ENCODE measurements around the gene PANK2.
"Not testable (repeated sequence)": the region's sequence is repeated elsewhere in the genome, so short reads cannot be mapped to it uniquely, and the experiment has no call there.

Gene PANK2

GRCh38 chr20:3888622-3889488, at the start of gene PANK2:
Gene PANK2 (plus strand): TSS chr20:3889387.
- FAIRE-seq (peak; percentile 65), DNase-seq (ENCODE audit: low spot score) (peak; percentile 90)

- FAIRE-seq; DNase-seq (ENCODE audit: low spot score): not testable (repeated sequence)
Measured at GRCh38 chr20:3840201-3840600, 49.0 kb upstream of the PANK2 start.

DNA sequence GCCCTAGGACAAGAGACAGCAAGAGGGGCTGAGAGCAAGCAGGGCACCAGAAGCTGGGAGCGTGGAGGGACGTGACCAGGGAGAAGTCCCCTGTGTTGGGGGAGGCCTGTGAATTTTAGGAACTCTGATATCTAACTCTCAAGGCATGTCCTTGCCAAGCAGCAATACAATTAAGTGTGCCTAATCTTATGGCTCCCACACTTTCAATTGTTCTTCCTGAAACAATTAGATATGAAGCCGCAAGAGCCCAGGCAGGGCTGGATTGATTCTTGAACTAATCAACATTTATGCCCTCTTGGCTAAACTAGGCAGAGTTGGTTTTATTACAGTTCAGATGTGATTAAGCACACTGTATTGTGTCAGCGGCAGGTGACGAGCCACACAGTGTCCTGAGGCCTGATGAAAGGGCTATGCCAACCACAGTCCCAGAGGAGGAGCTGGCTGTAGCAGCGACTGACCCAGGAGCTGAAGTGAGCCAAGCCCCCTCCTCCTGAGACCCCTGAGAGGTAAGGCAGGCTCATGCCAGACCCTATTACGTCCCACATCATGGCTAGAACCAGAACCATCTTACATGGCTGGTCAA, 46.7 kb upstream of the PANK2 start:
- no peak for DNase-seq (ENCODE audit: low spot score)
- FAIRE-seq = no peak

DNA sequence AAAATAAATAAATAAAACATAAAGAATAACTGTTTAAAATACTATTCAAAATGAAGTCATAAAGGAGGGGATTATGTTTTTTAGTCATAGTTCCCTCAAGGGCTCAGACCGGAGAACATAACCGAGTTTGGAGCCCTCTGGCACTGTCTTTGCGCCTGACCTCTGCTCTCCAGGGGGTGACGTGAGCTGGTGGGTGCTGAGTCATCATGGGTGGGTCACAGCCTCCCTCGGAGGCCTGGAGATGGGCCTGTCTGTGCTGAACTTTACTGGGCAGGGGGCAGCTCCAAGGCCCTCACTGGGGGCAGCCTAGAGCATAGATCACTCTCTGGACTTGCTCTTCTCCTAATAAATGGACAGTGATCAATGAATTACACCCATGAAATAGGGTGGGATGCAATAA, 45.7 kb upstream of the PANK2 start:
- FAIRE-seq (no peak), DNase-seq (ENCODE audit: low spot score) (peak; percentile 24)

DNA sequence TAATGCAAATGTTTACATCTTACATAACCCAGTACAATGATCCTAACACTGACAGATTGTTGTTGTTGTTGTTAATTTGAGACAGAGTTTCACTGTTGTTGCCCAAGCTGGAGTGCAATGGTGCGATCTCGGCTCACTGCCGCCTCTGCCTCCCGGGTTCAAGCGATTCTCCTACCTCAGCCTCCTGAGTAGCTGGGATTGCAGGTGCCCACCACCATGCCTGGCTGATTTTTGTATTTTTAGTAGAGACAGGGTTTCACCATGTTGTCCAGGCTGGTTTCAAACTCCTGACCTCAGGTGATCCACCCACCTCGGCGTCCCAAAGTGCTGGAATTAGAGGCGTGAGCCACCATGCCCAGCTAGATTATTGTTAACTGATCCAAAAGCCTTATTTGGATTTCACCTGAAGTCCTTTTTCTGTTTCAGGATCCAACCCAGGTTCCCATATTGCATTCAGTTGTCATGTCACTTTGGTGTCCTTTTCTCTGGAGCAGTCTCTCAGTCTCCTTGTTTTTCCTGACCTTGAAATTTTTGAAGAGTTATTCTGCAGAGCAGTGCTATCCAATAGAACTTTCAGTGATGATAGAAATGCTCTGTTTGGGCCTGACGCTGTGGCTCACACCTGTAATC, 45.1 kb upstream of the PANK2 start:
- not testable (repeated sequence) for FAIRE-seq; DNase-seq (ENCODE audit: low spot score)

GRCh38 chr20:3846378-3846739, 42.8 kb upstream of the PANK2 start:
- FAIRE-seq (no peak), DNase-seq (ENCODE audit: low spot score) (no peak)

- FAIRE-seq = no peak
- DNase-seq (ENCODE audit: low spot score) = peak; percentile 45
Measured at GRCh38 chr20:3846740-3847428, 42.3 kb upstream of the PANK2 start, which contains the start of gene MAVS. Gene MAVS (plus strand): TSS chr20:3846834. CDS start chr20:3854625, 7,791 bp downstream.

- no peak for DNase-seq (ENCODE audit: low spot score)
- FAIRE-seq = no peak
Measured at GRCh38 chr20:3847429-3847940, 41.7 kb upstream of the PANK2 start.

DNA sequence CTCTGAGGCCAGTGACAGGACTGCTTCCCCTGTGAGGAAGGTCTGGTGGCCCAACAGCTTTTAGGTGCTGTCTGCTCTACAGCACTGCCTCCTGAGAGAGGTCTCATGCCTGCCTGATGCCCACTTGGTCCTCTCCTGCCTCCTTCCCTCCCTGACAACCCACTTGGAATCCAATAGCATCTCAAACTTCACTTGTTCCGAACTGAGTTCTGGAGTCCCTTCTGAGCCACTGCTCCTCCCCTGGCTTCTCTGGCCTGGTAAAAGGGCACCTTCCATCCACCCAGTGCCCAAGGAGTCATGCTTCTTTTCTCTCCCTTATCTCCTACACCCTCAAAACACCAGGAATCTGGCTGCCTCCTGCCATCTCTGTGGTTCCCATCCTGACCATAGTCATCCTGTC, 40.6 kb upstream of the PANK2 start:
- DNase-seq (ENCODE audit: low spot score) (no peak), FAIRE-seq (no peak)

GRCh38 chr20:3854462-3854871, 34.7 kb upstream of the PANK2 start:
- DNase-seq (ENCODE audit: low spot score) (no peak), FAIRE-seq (no peak)

DNA sequence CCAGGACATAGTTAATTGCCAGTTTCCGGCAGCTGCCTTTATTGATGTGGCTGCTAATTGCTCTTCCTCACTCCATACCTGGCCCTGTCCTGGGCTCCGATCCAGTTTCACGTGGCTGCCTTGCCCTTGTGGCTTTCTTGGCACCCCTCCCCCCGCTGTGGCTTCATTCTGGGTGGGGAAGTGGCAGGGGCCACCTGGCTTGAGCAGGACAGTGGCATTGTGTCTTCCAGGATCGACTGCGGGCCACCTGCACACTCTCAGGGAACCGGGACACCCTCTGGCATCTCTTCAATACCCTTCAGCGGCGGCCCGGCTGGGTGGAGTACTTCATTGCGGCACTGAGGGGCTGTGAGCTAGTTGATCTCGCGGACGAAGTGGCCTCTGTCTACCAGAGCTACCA, 31.8 kb upstream of the PANK2 start:
- no peak for FAIRE-seq

GRCh38 chr20:3858689-3859088, 30.5 kb upstream of the PANK2 start:
- DNase-seq (ENCODE audit: low spot score) (no peak), FAIRE-seq (no peak)

More for the DNA sequence above, 31.8 kb upstream of the PANK2 start:
- no peak for DNase-seq (ENCODE audit: low spot score)

DNA sequence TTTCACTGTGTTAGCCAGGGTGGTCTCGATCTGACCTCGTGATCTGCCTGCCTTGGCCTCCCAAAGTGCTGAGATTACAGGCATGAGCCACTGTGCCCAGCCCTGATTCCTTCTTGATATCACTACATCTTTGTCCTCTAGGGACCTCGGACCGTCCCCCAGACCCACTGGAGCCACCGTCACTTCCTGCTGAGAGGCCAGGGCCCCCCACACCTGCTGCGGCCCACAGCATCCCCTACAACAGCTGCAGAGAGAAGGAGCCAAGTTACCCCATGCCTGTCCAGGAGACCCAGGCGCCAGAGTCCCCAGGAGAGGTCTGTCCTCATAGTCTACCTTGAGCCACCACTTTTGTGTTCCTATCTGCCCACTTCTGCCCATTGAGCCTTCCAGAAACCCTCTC, 28.0 kb upstream of the PANK2 start:
- FAIRE-seq = no peak

DNA sequence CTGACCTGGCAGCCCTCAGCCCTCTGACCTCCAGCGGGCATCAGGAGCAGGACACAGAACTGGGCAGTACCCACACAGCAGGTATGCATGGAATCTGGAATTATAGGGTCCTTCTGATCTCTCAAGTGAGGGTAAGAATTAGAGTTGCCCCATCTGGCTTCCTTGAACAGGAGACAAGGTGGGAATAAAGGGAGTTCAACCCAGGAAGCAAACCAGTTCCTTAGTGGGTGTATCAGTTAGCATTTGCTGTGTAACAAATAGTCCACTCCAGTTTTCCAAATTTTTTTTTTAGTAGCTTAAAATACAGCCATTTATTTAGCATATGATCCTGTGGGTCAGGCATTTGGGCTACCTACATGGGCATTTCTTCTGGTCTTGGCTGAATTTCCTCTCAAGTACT, 26.9 kb upstream of the PANK2 start:
- DNase-seq (ENCODE audit: low spot score) (no peak), FAIRE-seq (no peak)

More for the DNA sequence above, 28.0 kb upstream of the PANK2 start:
- no peak for DNase-seq (ENCODE audit: low spot score)

GRCh38 chr20:3863317-3863716, 25.9 kb upstream of the PANK2 start:
- FAIRE-seq = no peak
- no peak for DNase-seq (ENCODE audit: low spot score)

GRCh38 chr20:3864518-3864917, 24.7 kb upstream of the PANK2 start:
- DNase-seq (ENCODE audit: low spot score) (no peak), FAIRE-seq (no peak)

GRCh38 chr20:3865152-3865886, 23.9 kb upstream of the PANK2 start:
- FAIRE-seq (no peak), DNase-seq (ENCODE audit: low spot score) (no peak)

DNA sequence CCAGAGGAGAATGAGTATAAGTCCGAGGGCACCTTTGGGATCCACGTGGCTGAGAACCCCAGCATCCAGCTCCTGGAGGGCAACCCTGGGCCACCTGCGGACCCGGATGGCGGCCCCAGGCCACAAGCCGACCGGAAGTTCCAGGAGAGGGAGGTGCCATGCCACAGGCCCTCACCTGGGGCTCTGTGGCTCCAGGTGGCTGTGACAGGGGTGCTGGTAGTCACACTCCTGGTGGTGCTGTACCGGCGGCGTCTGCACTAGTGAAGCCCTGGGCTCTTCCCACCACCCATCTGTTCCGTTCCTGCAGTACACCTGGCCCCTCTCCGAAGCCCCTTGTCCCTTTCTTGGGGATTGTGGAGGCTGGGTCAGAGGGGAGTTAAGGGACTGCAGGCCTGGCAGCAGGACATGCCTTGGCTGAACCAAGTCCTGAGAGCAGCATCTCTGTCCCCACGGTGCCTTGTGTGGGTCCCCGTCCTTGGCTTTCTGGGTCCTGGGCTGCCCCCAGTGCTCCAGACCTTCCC, 23.2 kb upstream of the PANK2 start:
- DNase-seq (ENCODE audit: low spot score) (no peak), FAIRE-seq (no peak)

- DNase-seq (ENCODE audit: low spot score) = no peak
- no peak for FAIRE-seq
Measured at GRCh38 chr20:3866464-3866863, 22.7 kb upstream of the PANK2 start.

DNA sequence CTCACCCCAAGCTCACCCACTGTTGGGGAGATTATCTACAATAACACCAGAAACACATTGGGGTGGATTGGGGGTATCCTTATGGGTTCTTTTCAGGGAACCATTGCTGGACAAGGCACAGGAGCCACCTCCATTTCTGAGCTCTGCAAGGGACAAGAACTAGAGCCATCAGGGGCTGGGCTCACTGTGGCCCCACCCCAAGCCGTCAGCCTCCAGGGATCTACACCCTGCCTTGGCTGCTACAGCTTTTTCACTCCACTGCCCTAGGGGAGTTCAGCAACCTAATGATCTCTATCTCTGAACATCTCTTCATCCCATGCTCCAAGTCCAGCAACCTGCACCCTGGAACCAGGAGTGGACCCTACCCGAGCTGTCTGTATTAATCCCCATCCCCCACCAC, 21.4 kb upstream of the PANK2 start:
- FAIRE-seq (no peak), DNase-seq (ENCODE audit: low spot score) (no peak)

Measured in RCC 7860 (cell line).